ENCODE measurements around the gene GNG8. TPM values are rescaled to one million over a fixed set of nuclear protein-coding genes. Genes with fewer than 3 reads are reported as not detected.
"Not testable (repeated sequence)": the region's sequence is repeated elsewhere in the genome, so short reads cannot be mapped to it uniquely, and the experiment has no call there.

GNG8 gene
- total RNA-seq, 1 donor from 2014 or later = not detected

DNA sequence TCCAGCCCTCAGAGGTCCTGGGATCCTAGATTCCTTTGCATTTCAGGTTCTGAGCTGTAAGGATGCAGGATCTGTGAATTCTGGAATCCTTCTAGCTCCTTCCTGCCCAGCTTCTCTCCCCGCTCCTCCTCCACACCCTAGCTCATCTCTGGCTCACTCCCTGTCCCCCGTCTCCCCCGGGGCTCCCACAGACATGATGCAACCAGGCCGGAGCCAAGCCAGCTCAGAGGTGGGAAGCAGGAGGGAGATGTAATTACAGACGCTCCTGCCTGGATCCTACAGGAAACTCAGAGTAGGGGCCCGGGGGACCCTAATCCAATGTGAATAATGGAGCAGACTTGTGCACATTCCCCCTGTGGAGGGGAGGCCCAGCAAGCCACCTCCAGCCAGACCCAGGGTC, 4.5 kb downstream of the GNG8 start:
- peaks cover 46% of the 10 kb centered on the region for H3K27me3 ChIP-seq (ENCODE audit: control insufficient read depth, insufficient read depth, low read length)
- no peak overlapping the region for H3K4me3 ChIP-seq (ENCODE audit: low read depth, low read length)
- no peak for DNase-seq (ENCODE audit: low read depth)
- TF ChIP-seq, protein P1, sequence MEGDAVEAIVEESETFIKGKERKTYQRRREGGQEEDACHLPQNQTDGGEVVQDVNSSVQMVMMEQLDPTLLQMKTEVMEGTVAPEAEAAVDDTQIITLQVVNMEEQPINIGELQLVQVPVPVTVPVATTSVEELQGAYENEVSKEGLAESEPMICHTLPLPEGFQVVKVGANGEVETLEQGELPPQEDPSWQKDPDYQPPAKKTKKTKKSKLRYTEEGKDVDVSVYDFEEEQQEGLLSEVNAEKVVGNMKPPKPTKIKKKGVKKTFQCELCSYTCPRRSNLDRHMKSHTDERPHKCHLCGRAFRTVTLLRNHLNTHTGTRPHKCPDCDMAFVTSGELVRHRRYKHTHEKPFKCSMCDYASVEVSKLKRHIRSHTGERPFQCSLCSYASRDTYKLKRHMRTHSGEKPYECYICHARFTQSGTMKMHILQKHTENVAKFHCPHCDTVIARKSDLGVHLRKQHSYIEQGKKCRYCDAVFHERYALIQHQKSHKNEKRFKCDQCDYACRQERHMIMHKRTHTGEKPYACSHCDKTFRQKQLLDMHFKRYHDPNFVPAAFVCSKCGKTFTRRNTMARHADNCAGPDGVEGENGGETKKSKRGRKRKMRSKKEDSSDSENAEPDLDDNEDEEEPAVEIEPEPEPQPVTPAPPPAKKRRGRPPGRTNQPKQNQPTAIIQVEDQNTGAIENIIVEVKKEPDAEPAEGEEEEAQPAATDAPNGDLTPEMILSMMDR (IDR thresholded peaks at IDR 0.05; ENCODE audit: insufficient read depth, low read length, poor library complexity, severe bottlenecking) = no peak
- no peaks in the 10 kb centered on the region for H3K36me3 ChIP-seq (ENCODE audit: control insufficient read depth, insufficient read depth, low read length)

DNA sequence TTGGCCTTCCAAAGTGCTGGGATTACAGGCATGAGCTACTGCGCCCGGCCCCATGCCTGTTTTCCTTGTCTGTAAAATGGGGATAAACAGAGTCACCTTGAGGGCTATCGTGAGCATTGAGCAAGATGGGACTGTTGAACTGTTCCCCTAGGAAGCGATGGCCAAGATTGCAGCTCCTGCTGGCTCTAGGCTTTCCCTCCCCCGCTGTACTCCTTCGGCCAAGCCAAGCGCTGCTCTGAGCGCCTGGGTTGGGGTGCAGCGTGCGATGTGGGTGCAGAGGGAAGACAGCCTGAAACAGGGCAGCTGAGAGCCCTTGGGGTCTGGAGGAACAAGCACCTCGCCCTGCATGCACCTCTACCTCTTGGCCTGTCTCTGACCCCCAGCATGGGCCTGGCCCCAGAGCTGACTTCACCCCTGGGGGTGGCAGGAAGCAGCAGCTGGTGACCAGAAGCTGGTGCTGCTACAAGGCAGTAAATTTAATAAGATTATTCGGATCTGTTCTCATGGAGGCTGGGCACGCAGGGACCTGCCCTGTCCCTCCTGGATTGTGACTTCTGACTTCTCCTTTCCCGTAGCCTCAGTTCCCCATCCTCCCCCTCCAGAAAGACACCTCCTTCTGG, 5.3 kb downstream of the GNG8 start:
- Histone ChIP-seq H3K36me3 (ENCODE audit: control insufficient read depth, insufficient read depth, low read length) (no peaks in the 10 kb centered on the region), H3K27me3 (ENCODE audit: control insufficient read depth, insufficient read depth, low read length) (peaks cover 38% of the 10 kb centered on the region), H3K4me3 (ENCODE audit: low read depth, low read length) (no peak overlapping the region)
- TF ChIP-seq, protein P1 (IDR thresholded peaks at IDR 0.05; ENCODE audit: insufficient read depth, low read length, poor library complexity, severe bottlenecking) = no peak
- no peak for DNase-seq (ENCODE audit: low read depth)

DNA sequence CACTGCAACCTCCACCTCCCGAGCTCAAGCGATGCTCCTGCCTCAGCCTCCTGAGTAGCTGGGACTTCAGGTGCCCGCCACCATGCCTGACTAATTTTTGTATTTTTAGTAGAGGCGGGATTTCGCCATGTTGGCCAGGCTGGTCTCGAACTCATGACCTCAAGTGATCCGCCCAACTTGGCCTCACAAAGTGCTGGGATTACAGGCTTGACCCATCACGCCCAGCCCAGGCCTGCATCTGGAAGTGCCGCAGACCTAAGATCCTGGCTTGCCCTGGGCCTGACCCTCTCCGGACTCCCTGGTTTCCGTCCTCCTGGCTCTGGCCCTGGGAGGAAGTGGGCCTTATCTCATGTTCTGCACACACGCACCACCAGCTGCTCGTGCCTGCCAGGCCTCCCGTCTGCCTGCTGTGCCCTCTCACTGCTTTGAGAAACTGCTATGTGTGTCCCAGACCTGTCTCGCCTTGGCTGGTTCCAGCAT, 6.4 kb downstream of the GNG8 start:
- no peak for DNase-seq (ENCODE audit: low read depth)
- Histone ChIP-seq H3K27me3 (ENCODE audit: control insufficient read depth, insufficient read depth, low read length) (peaks cover 30% of the 10 kb centered on the region), H3K4me3 (ENCODE audit: low read depth, low read length) (no peak overlapping the region), H3K36me3 (ENCODE audit: control insufficient read depth, insufficient read depth, low read length) (no peaks in the 10 kb centered on the region)
- TF ChIP-seq, protein P1 (IDR thresholded peaks at IDR 0.05; ENCODE audit: insufficient read depth, low read length, poor library complexity, severe bottlenecking) = no peak

DNA sequence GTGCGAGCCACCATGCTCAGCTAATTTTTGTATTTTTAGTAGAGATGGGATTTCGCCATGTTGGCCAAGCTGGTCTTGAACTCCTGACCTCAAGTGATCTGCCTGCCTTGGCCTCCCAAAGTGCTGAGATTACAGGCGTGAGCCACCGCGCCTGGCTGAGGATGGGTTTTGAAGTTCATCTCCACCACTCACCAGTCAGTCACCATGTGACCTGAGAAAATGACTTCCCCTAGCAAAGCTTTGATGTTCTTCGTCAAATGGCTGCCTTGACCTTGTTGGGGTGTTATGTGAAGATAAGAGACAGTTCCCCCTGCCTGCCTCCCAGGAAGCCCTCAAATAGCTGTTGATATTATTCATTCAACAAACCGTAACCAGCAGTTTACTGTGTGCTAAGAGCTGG, 7.0 kb downstream of the GNG8 start:
- not testable (repeated sequence) for H3K36me3 ChIP-seq (ENCODE audit: control insufficient read depth, insufficient read depth, low read length); H3K4me3 ChIP-seq (ENCODE audit: low read depth, low read length); DNase-seq (ENCODE audit: low read depth)
- peaks cover 26% of the 10 kb centered on the region for H3K27me3 ChIP-seq (ENCODE audit: control insufficient read depth, insufficient read depth, low read length)

DNA sequence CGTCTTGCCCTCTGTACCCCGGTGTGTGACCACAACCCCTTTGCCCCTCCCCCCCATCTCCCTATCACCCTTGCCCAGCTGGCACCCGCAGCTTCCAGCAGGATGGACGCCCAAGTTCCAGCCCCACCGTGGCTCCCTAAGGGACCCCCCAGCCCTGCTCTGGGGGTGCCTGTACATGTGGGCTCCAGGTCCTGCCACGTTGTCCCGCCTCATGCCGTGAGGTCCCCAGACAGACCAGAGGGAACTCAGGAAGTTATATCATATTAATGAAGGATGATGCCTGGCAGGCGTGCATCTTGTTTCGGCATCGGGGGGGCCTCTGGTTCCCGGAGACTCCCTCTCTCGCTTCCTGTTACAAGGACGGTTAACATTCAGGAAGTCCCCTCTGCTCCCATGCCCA, 9.6 kb downstream of the GNG8 start:
- peaks cover 13% of the 10 kb centered on the region for H3K27me3 ChIP-seq (ENCODE audit: control insufficient read depth, insufficient read depth, low read length)

DNA sequence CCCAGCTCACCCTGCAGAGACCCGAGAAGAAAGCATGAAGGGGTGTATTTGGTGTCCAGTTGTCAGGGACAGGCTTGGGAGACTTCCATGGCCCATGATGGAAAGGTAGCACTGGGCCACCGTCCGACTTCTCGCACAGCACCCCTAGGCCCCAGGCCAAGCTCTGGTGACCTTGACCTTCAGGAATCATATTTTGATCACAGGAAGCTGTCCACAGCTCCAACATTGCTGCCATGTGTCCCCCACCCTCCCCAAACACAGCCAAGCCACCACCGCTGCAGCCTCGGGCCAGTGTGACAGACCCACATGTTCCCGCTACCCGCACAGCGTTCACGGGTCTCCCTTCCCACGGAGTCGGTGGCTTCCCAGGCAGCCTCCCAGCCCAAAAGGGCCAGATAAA, 10.3 kb downstream of the GNG8 start:
- Histone ChIP-seq H3K36me3 (ENCODE audit: control insufficient read depth, insufficient read depth, low read length) (no peaks in the 10 kb centered on the region), H3K27me3 (ENCODE audit: control insufficient read depth, insufficient read depth, low read length) (peaks cover 12% of the 10 kb centered on the region), H3K4me3 (ENCODE audit: low read depth, low read length) (no peak overlapping the region)
- DNase-seq (ENCODE audit: low read depth) = no peak
- TF ChIP-seq, protein P1 (IDR thresholded peaks at IDR 0.05; ENCODE audit: insufficient read depth, low read length, poor library complexity, severe bottlenecking) = no peak

More for the DNA sequence above, 9.6 kb downstream of the GNG8 start:
- DNase-seq (ENCODE audit: low read depth) = no peak
- H3K36me3 ChIP-seq (ENCODE audit: control insufficient read depth, insufficient read depth, low read length) = no peaks in the 10 kb centered on the region
- no peak overlapping the region for H3K4me3 ChIP-seq (ENCODE audit: low read depth, low read length)
- TF ChIP-seq, protein P1 (IDR thresholded peaks at IDR 0.05; ENCODE audit: insufficient read depth, low read length, poor library complexity, severe bottlenecking) = no peak
